GM12878 (cell line): Measurements from ENCODE around the gene FOXB1. TPM values are rescaled to one million over a fixed set of nuclear protein-coding genes. Genes with fewer than 3 reads are reported as not detected.

Experiments used
- ATAC-seq: fragments of 200-7000 bp; cut with Tn5 transposase; 3 replicates; pipeline ENCODE4 v1.9.1; 2020; ENCODE audit warnings: mild to moderate bottlenecking, moderate library complexity
- BruUV-seq: library from RNA; stranded (reverse); fragments of 400-500 nt; replicated peaks from 2 replicates; lab custom pipeline; 2021; lab: Mats Ljungman, UMichigan
- CTCF ChIA-PET: fragments of 300-600 bp; sonication (Branson Sonifier 250); formaldehyde crosslinking; extraction: SDS; loops from one replicate; lab custom pipeline; 2021; ENCODE audit warnings: inconsistent platforms; lab: Yijun Ruan, JAX
- POLR2A ChIA-PET: fragments of 350-600 bp; formaldehyde crosslinking; extraction: SDS; loops from one replicate; lab custom pipeline; 2021; ENCODE audit warnings: inconsistent platforms; lab: Charles Lee
- RAD21 ChIA-PET: fragments of 300-600 bp; sonication (Branson Sonifier 250); formaldehyde crosslinking; loops from one replicate; lab custom pipeline; 2023; ENCODE audit warnings: antibody characterized with exemption; ENCODE audit not compliant: unreplicated experiment; lab: Charles Lee
- SMC1A ChIA-PET: fragments of 300-600 bp; sonication (Branson Sonifier 250); formaldehyde crosslinking; loops from one replicate; lab custom pipeline; 2023; ENCODE audit not compliant: unreplicated experiment, uncharacterized antibody; lab: Charles Lee
- DNase-seq: peaks from one replicate; pipeline ENCODE4 v3.0.0-alpha.2; 2011; ENCODE audit warnings: low read depth, low spot score
- FAIRE-seq: peaks from 3 replicates; lab custom pipeline; 2011; peaks lifted over from hg19 to GRCh38; lab: Jason Lieb, UNC
- H2AFZ ChIP-seq: 2 replicates; pipeline ENCODE4 v1.6.0; 2011; ENCODE audit warnings: low read depth, low read length, control low read depth; ENCODE audit not compliant: control insufficient read depth
- H3K27ac ChIP-seq: 2 replicates; pipeline ENCODE4 v1.5.1; 2011; ENCODE audit warnings: control low read depth; ENCODE audit not compliant: control insufficient read depth, insufficient read depth
- H3K27me3 ChIP-seq, 2 experiments: replicated peaks in 1 of 2; 2 replicates each; pipeline versions ENCODE4 v1.6.0 to v1.6.1; 2011; ENCODE audit warnings: low read length in 1 of 2; ENCODE audit not compliant: control insufficient read depth in 2 of 2, insufficient read depth in 2 of 2
- H3K36me3 ChIP-seq, 2 experiments: 2 replicates each; pipeline ENCODE4 v1.5.1; 2011; ENCODE audit warnings: low read length in 1 of 2; ENCODE audit not compliant: control insufficient read depth in 2 of 2, insufficient read depth in 2 of 2
- H3K4me1 ChIP-seq: 2 replicates; pipeline ENCODE4 v1.6.1; 2011; ENCODE audit warnings: mild to moderate bottlenecking, low read length, moderate library complexity, mixed read lengths; ENCODE audit not compliant: control insufficient read depth, insufficient read depth
- H3K4me2 ChIP-seq: 2 replicates; pipeline ENCODE4 v1.6.0; 2011; ENCODE audit warnings: control low read depth; ENCODE audit not compliant: control insufficient read depth, insufficient read depth
- H3K4me3 ChIP-seq: fragments of 200-600 bp; sonication (generic); 2 replicates; pipeline ENCODE4 v1.5.1; 2016
- H3K79me2 ChIP-seq: 2 replicates; pipeline ENCODE4 v1.6.0; 2011; ENCODE audit warnings: low read length; ENCODE audit not compliant: control insufficient read depth, insufficient read depth
- H3K9ac ChIP-seq: 2 replicates; pipeline ENCODE4 v1.8.0; 2011; ENCODE audit warnings: low read length, control low read depth, mixed read lengths; ENCODE audit not compliant: control insufficient read depth, insufficient read depth
- H3K9me3 ChIP-seq: replicated peaks from 3 replicates; pipeline ENCODE4 v1.5.1; 2011; ENCODE audit warnings: mild to moderate bottlenecking, low read length; ENCODE audit not compliant: control insufficient read depth, insufficient read depth
- H4K20me1 ChIP-seq: 2 replicates; pipeline ENCODE4 v1.6.0; 2011; ENCODE audit not compliant: control insufficient read depth, insufficient read depth
- CUX1 ChIP-seq: IDR thresholded peaks from 2 replicates; pipeline ENCODE4 v1.6.1; 2012; ENCODE audit warnings: improper control_type of control experiment, low read depth, low read length; ENCODE audit not compliant: insufficient replicate concordance
- DPF2 ChIP-seq: fragments of 450-650 bp; IDR thresholded peaks from 2 replicates; pipeline ENCODE4 v1.6.1; 2017; ENCODE audit warnings: mild to moderate bottlenecking
- E4F1 ChIP-seq: fragments of 450-650 bp; IDR thresholded peaks from 2 replicates; pipeline ENCODE4 v1.6.1; 2018; ENCODE audit warnings: borderline replicate concordance, mild to moderate bottlenecking; ENCODE audit not compliant: partially characterized antibody
- JUNB ChIP-seq: IDR thresholded peaks from 2 replicates; pipeline ENCODE4 v1.6.1; 2016; ENCODE audit warnings: antibody characterized with exemption, mild to moderate bottlenecking
- MXI1 ChIP-seq: fragments of 150-350 bp; IDR thresholded peaks from 2 replicates; pipeline ENCODE4 v1.6.1; 2011; ENCODE audit warnings: low read depth, mild to moderate bottlenecking, inconsistent platforms, low read length, improper control_type of control experiment
- NR2C2 ChIP-seq: IDR thresholded peaks from 2 replicates; pipeline ENCODE4 v1.6.1; 2011; ENCODE audit warnings: borderline replicate concordance, low read depth; ENCODE audit not compliant: control insufficient read depth, insufficient read length
- PKNOX1 ChIP-seq: fragments of 450-650 bp; IDR thresholded peaks from 2 replicates; pipeline ENCODE4 v1.6.1; 2016; ENCODE audit warnings: mild to moderate bottlenecking
- SMARCA5 ChIP-seq: fragments of 450-650 bp; IDR thresholded peaks from 2 replicates; pipeline ENCODE4 v1.6.1; 2017; ENCODE audit warnings: mild to moderate bottlenecking
- SMC3 ChIP-seq: IDR thresholded peaks from 2 replicates; pipeline ENCODE4 v1.6.1; 2011; ENCODE audit warnings: low read length, improper control_type of control experiment, borderline replicate concordance
- TCF7 ChIP-seq: IDR thresholded peaks from 2 replicates; pipeline ENCODE4 v1.6.1; 2014; ENCODE audit warnings: antibody characterized with exemption, borderline replicate concordance
- USF1 ChIP-seq: IDR thresholded peaks from 2 replicates; pipeline ENCODE4 v1.6.1; 2011; ENCODE audit warnings: borderline replicate concordance, low read depth, mild to moderate bottlenecking, moderate library complexity, mixed read lengths, low read length; ENCODE audit not compliant: insufficient read depth; ENCODE audit errors: extremely low read length
- ZBED1 ChIP-seq: IDR thresholded peaks from 2 replicates; pipeline ENCODE4 v1.6.1; 2016; ENCODE audit warnings: borderline replicate concordance
- WGBS: methylation state at CpG from one replicate; pipeline ENCODE4 v1.1.6; 2016; ENCODE audit warnings: low lambda C conversion rate; ENCODE audit not compliant: insufficient replicate concordance, insufficient coverage; ENCODE audit errors: missing lambda C conversion rate; 5-methylcytosine and 5-hydroxymethylcytosine counted together
- in situ Hi-C: fragments of 300-500 bp; cut with MboI; formaldehyde crosslinking; loops from 9 replicates; pipeline ENCODE4 v1.14.3; 2018; ENCODE audit warnings: mixed read lengths
- intact Hi-C: fragments of 100-400 bp; cut with micrococcal nuclease; formaldehyde crosslinking; loops from one replicate; pipeline ENCODE4 v1.14.2; 2022; ENCODE audit not compliant: unreplicated experiment
- polyA plus RNA-seq, 11 experiments: library from polyadenylated mRNA; depleted of rRNA in 4 of 11; unstranded in 6 of 11; stranded (reverse) in 5 of 11; fragments of >200 nt; fragmentation: Nextera tagmentation in 4 of 11; fragmentation: Illumina TruSeq in 1 of 11; extraction: Ambion mirVana in 4 of 11; extraction: Trizol in 1 of 11; gene quantifications; 1 replicate in 1 of 11; 2 replicates in 10 of 11; pipeline versions ENCODE4 v1.2.1 to v1.2.3, GENCODE V29; 2011 to 2016; ENCODE audit warnings: inconsistent platforms in 2 of 11, missing spikeins in 2 of 11, low read depth in 1 of 11
- total RNA-seq, 4 experiments: library from RNA; depleted of rRNA in 3 of 4; stranded (reverse); fragments of >200 nt in 3 of 4; fragmentation: Illumina TruSeq in 1 of 4; extraction: Trizol in 1 of 4; gene quantifications; 2 replicates each; pipeline versions ENCODE4 v1.2.1 to v1.2.3, GENCODE V29; 2013 to 2021

The FOXB1 gene
- total and polyA plus RNA-seq, 10 of the 15 experiments (the other 5 are each of a cell fraction or from before 2014, with no cell fraction given): not detected

GRCh38 chr15:59968314-59968713, 35.8 kb upstream of the FOXB1 start (continued):
- TF ChIP-seq CUX1: no peak
- no peak for TF ChIP-seq USF1
- no peak for TF ChIP-seq ZBED1

DNA sequence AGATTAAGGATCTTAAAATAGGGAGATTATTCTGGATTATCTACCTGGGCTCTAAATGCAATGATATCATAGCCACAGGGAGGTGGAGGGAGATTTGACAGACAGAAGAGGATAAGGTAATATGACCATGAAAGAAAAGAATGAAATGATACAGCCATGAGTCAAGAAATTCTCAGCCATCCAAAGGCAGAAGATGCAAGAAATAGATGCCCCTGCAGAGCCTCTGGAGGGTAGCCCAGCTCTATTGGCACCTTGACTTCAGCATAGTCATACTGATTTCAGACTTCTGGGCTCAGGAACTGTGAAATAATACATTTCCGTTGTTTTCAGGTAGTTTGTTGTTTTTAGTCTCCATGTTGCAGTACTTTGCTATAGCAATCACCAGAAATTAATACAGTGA, 31.9 kb upstream of the FOXB1 start:
- Histone ChIP-seq H3K4me2 (no peak overlapping the region), H2AFZ (no peak overlapping the region), H3K9me3 (no peaks in the 10 kb centered on the region), H3K4me3 (no peak overlapping the region), H3K27ac (no peak overlapping the region), H3K27me3 (no peaks in the 10 kb centered on the region; a peak in 1 of 4 replicates), H4K20me1 (no peaks in the 10 kb centered on the region), H3K36me3 (no peaks in the 10 kb centered on the region), H3K4me1 (no peaks in the 10 kb centered on the region), H3K79me2 (no peaks in the 10 kb centered on the region), H3K9ac (no peak overlapping the region)
- RAD21 ChIA-PET: no interaction called here
- in situ Hi-C loops (no loop called here), intact Hi-C loops (no loop called here)
- CTCF ChIA-PET: no interaction called here
- ATAC-seq (no peak), FAIRE-seq (no peak), DNase-seq (no peak)
- BruUV-seq: no TSS peak
- SMC1A ChIA-PET: no interaction called here
- POLR2A ChIA-PET: no interaction called here
- 0% methylated on average over 1 of the region's 1 CpG for WGBS
- TF ChIP-seq DPF2 (no peak), JUNB (no peak), TCF7 (no peak), SMARCA5 (no peak), SMC3 (no peak), NR2C2 (no peak), PKNOX1 (no peak), MXI1 (no peak), E4F1 (no peak)
